OCI-LY7 (cell line): Measurements from ENCODE around the gene ANO9. TPM values are rescaled to one million over a fixed set of nuclear protein-coding genes. Genes with fewer than 3 reads are reported as not detected.

Source experiments
- BruUV-seq: library from RNA; stranded (reverse); fragments of 400-500 nt; replicated peaks from 2 replicates; lab custom pipeline; 2021; lab: Mats Ljungman, UMichigan
- CTCF ChIA-PET: fragments of 300-600 bp; sonication (Branson Sonifier 250); formaldehyde crosslinking; loops from one replicate; lab custom pipeline; 2022; ENCODE audit warnings: antibody characterized with exemption; ENCODE audit not compliant: unreplicated experiment; lab: Charles Lee
- POLR2A ChIA-PET: fragments of 300-600 bp; sonication (Branson Sonifier 250); formaldehyde crosslinking; loops from one replicate; lab custom pipeline; 2022; ENCODE audit warnings: antibody characterized with exemption; lab: Charles Lee
- DNase-seq: peaks from one replicate; pipeline ENCODE4 v3.0.0-alpha.2; 2015; ENCODE audit warnings: low spot score
- H2AFZ ChIP-seq: fragments of 200-600 bp; sonication (generic), shearing (Covaris generic); 2 replicates; pipeline ENCODE4 v1.6.1; 2014; ENCODE audit warnings: mild to moderate bottlenecking, antibody characterized with exemption, low read length, moderate library complexity
- H3K27ac ChIP-seq: fragments of 200-600 bp; sonication (generic); 2 replicates; pipeline ENCODE4 v1.5.1; 2014; ENCODE audit warnings: mixed run types, low read depth, mild to moderate bottlenecking, moderate library complexity, low read length, inconsistent platforms; ENCODE audit not compliant: poor library complexity, severe bottlenecking
- H3K36me3 ChIP-seq: fragments of 200-600 bp; sonication (generic); 2 replicates; pipeline ENCODE4 v1.6.1; 2014; ENCODE audit warnings: mild to moderate bottlenecking, antibody characterized with exemption, low read length, moderate library complexity, mixed read lengths; ENCODE audit not compliant: insufficient read depth
- H3K4me1 ChIP-seq: fragments of 200-600 bp; sonication (generic); 2 replicates; pipeline ENCODE4 v1.5.1; 2014; ENCODE audit warnings: mild to moderate bottlenecking, low read length; ENCODE audit not compliant: insufficient read depth, poor library complexity, severe bottlenecking
- H3K4me2 ChIP-seq: fragments of 200-600 bp; sonication (generic); 2 replicates; pipeline ENCODE4 v1.6.1; 2014; ENCODE audit warnings: mild to moderate bottlenecking, low read length
- H3K4me3 ChIP-seq: fragments of 200-600 bp; sonication (generic); 2 replicates; pipeline ENCODE4 v1.5.1; 2014; ENCODE audit warnings: mild to moderate bottlenecking, low read depth, low read length; ENCODE audit not compliant: poor library complexity, severe bottlenecking
- H3K79me2 ChIP-seq: fragments of 200-600 bp; sonication (generic); 2 replicates; pipeline ENCODE4 v1.6.1; 2016; ENCODE audit warnings: low read depth, mild to moderate bottlenecking, low read length, moderate library complexity, mixed read lengths; ENCODE audit not compliant: insufficient read depth
- H3K9me2 ChIP-seq: fragments of 200-600 bp; sonication (generic); 2 replicates; pipeline ENCODE4 v1.6.1; 2016; ENCODE audit warnings: mild to moderate bottlenecking, low read length, mixed read lengths; ENCODE audit not compliant: insufficient read depth
- H3K9me3 ChIP-seq: fragments of 200-600 bp; sonication (generic); 2 replicates; pipeline ENCODE4 v1.6.1; 2014; ENCODE audit warnings: mild to moderate bottlenecking, mixed run types, low read length, mixed read lengths
- H4K20me1 ChIP-seq: fragments of 200-600 bp; sonication (generic); 2 replicates; pipeline ENCODE4 v1.6.1; 2014; ENCODE audit warnings: mild to moderate bottlenecking, antibody characterized with exemption, low read length, moderate library complexity, mixed read lengths; ENCODE audit not compliant: insufficient read depth
- EZH2phosphoT487 ChIP-seq: fragments of 200-600 bp; sonication (generic); IDR thresholded peaks from 2 replicates; pipeline ENCODE4 v1.6.1; 2018; ENCODE audit warnings: low read depth, borderline replicate concordance, mild to moderate bottlenecking, mixed run types, antibody characterized with exemption, low read length, moderate library complexity, mixed read lengths
- intact Hi-C: fragments of 100-400 bp; cut with micrococcal nuclease; formaldehyde crosslinking; loops from one replicate; pipeline ENCODE4 v1.10.0; 2022; ENCODE audit not compliant: unreplicated experiment
- total RNA-seq, 2 experiments: library from RNA; depleted of rRNA in 1 of 2; stranded (reverse); fragments of >200 nt in 1 of 2; shearing (Covaris generic) in 1 of 2; gene quantifications; 2 replicates each; pipeline ENCODE4 v1.2.3, GENCODE V29; 2014 to 2022
- TF ChIP-seq, protein P1 (sequence below): fragments of 200-600 bp; sonication (generic); conservative IDR thresholded peaks from 2 replicates; pipeline ENCODE4 v1.5.1; 2014; ENCODE audit warnings: mild to moderate bottlenecking, antibody characterized with exemption, low read length, moderate library complexity, mixed read lengths

Gene ANO9
- total RNA-seq, 2 experiments from 2014 or later: 25.7 to 27.6 TPM

DNA sequence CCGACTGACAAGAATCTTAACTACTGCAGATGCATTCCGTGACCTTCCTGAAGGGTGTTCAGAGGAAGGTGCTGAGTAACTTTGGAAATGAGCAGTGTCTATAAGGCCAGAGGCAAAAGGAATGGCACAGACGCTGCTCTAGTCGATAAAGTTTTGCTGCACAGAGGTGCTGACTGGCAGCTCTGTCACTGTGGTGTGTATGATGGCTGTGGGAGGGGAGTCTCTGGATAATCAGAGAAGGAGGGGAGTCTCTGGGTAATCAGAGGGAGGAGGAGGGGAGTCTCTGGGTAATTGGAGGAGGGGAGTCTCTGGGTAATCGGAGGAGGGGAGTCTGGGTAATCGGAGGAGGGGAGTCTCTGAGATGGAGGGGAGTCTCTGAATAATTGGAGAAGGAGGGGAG, 26.7 kb upstream of the ANO9 start:
- no peak overlapping the region for H3K27ac ChIP-seq
- CTCF ChIA-PET: no interaction called here
- intact Hi-C loops: no loop called here

GRCh38 chr11:468036-468435, 26.2 kb upstream of the ANO9 start:
- Histone ChIP-seq H3K4me2 (no peak overlapping the region), H3K27ac (no peak overlapping the region), H3K4me1 (no peaks in the 10 kb centered on the region), H3K4me3 (no peak overlapping the region), H2AFZ (no peak overlapping the region), H3K9me3 (no peaks in the 10 kb centered on the region), H3K36me3 (no peaks in the 10 kb centered on the region), H3K79me2 (no peaks in the 10 kb centered on the region), H4K20me1 (no peaks in the 10 kb centered on the region), H3K9me2 (no peaks in the 10 kb centered on the region)
- ChIA-PET POLR2A (no interaction called here), CTCF (no interaction called here)
- no peak for DNase-seq
- no TSS peak for BruUV-seq
- intact Hi-C loops: no loop called here
- no peak for TF ChIP-seq EZH2phosphoT487
- TF ChIP-seq, protein P1, sequence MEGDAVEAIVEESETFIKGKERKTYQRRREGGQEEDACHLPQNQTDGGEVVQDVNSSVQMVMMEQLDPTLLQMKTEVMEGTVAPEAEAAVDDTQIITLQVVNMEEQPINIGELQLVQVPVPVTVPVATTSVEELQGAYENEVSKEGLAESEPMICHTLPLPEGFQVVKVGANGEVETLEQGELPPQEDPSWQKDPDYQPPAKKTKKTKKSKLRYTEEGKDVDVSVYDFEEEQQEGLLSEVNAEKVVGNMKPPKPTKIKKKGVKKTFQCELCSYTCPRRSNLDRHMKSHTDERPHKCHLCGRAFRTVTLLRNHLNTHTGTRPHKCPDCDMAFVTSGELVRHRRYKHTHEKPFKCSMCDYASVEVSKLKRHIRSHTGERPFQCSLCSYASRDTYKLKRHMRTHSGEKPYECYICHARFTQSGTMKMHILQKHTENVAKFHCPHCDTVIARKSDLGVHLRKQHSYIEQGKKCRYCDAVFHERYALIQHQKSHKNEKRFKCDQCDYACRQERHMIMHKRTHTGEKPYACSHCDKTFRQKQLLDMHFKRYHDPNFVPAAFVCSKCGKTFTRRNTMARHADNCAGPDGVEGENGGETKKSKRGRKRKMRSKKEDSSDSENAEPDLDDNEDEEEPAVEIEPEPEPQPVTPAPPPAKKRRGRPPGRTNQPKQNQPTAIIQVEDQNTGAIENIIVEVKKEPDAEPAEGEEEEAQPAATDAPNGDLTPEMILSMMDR: no peak

More for the DNA sequence above, 26.7 kb upstream of the ANO9 start:
- Histone ChIP-seq H2AFZ (no peak overlapping the region), H4K20me1 (no peaks in the 10 kb centered on the region), H3K9me3 (no peaks in the 10 kb centered on the region), H3K36me3 (no peaks in the 10 kb centered on the region), H3K4me2 (no peak overlapping the region), H3K9me2 (no peaks in the 10 kb centered on the region), H3K4me3 (no peak overlapping the region), H3K4me1 (no peaks in the 10 kb centered on the region), H3K79me2 (no peaks in the 10 kb centered on the region)
- BruUV-seq: no TSS peak
- POLR2A ChIA-PET: no interaction called here
- no peak for DNase-seq
- TF ChIP-seq, protein P1: no peak
- no peak for TF ChIP-seq EZH2phosphoT487

GRCh38 chr11:465896-466530, 24.2 kb upstream of the ANO9 start:
- Histone ChIP-seq H4K20me1 (no peaks in the 10 kb centered on the region), H3K4me2 (no peak overlapping the region), H3K4me1 (no peaks in the 10 kb centered on the region), H3K79me2 (no peaks in the 10 kb centered on the region), H3K27ac (no peak overlapping the region), H3K4me3 (no peak overlapping the region), H3K9me3 (no peaks in the 10 kb centered on the region), H3K9me2 (no peaks in the 10 kb centered on the region), H3K36me3 (no peaks in the 10 kb centered on the region), H2AFZ (no peak overlapping the region)
- TF ChIP-seq, protein P1: no peak
- TF ChIP-seq EZH2phosphoT487: no peak
- POLR2A ChIA-PET: interaction anchor here (0.7 kb wide), 1 partner anchor 149 kb away, joined by 4 read pairs; no protein-coding TSS in a partner anchor
- no TSS peak for BruUV-seq
- no peak for DNase-seq
- intact Hi-C loops: no loop called here
- CTCF ChIA-PET: no interaction called here
